IMR-90 (cell line): Measurements from ENCODE around the gene NPR3. TPM values are rescaled to one million over a fixed set of nuclear protein-coding genes. Genes with fewer than 3 reads are reported as not detected.

Source experiments
- ATAC-seq: fragments of 200-7000 bp; cut with Tn5 transposase; 2 replicates; pipeline ENCODE4 v1.9.1; 2020; ENCODE audit warnings: low read depth, mild to moderate bottlenecking, moderate library complexity
- BruUV-seq: library from RNA; stranded (reverse); fragments of 400-500 nt; replicated peaks from 2 replicates; lab custom pipeline; 2021; lab: Mats Ljungman, UMichigan
- CTCF ChIA-PET: fragments of 300-600 bp; formaldehyde crosslinking; extraction: SDS; loops from one replicate; lab custom pipeline; 2021; ENCODE audit warnings: antibody characterized with exemption; lab: Yijun Ruan, JAX
- POLR2A ChIA-PET: fragments of 300-600 bp; sonication (Branson Sonifier 250); formaldehyde crosslinking; loops from one replicate; lab custom pipeline; 2022; ENCODE audit warnings: antibody characterized with exemption; ENCODE audit not compliant: unreplicated experiment; lab: Charles Lee
- DNase-seq: peaks from one replicate; pipeline ENCODE4 v3.0.0; 2013
- H2AFZ ChIP-seq: replicated peaks from 2 replicates; pipeline ENCODE3; 2013; ENCODE audit warnings: low read length, mild to moderate bottlenecking; ENCODE audit not compliant: poor library complexity
- H2AK5ac ChIP-seq: 2 replicates; pipeline ENCODE4 v1.6.1; 2013; ENCODE audit warnings: low read depth, low read length, inconsistent platforms
- H2AK9ac ChIP-seq: replicated peaks from 2 replicates; pipeline ENCODE3; 2013; ENCODE audit warnings: mild to moderate bottlenecking, low read depth, low read length, moderate library complexity; ENCODE audit not compliant: poor library complexity
- H2BK120ac ChIP-seq: 2 replicates; pipeline ENCODE4 v1.6.1; 2013; ENCODE audit warnings: low read depth, low read length, inconsistent platforms
- H2BK15ac ChIP-seq: 3 replicates; pipeline ENCODE4 v1.6.1; 2013; ENCODE audit warnings: low read depth, low read length, inconsistent platforms
- H2BK20ac ChIP-seq: 2 replicates; pipeline ENCODE4 v1.6.1; 2013; ENCODE audit warnings: low read depth, mild to moderate bottlenecking, inconsistent platforms, low read length, moderate library complexity
- H2BK5ac ChIP-seq: 2 replicates; pipeline ENCODE4 v1.6.1; 2013; ENCODE audit warnings: mild to moderate bottlenecking, low read depth, low read length, inconsistent platforms; ENCODE audit not compliant: poor library complexity, severe bottlenecking
- H3K14ac ChIP-seq: replicated peaks from 2 replicates; pipeline ENCODE4 v1.6.1; 2013; ENCODE audit warnings: low read depth, low read length, inconsistent platforms
- H3K18ac ChIP-seq: 2 replicates; pipeline ENCODE4 v1.6.1; 2013; ENCODE audit warnings: low read depth, low read length, control low read depth
- H3K23ac ChIP-seq: 2 replicates; pipeline ENCODE4 v1.6.1; 2013; ENCODE audit warnings: low read depth, low read length, inconsistent platforms
- H3K27ac ChIP-seq: 2 replicates; pipeline ENCODE4 v1.5.1; 2013; ENCODE audit warnings: mild to moderate bottlenecking, control low read depth, low read length; ENCODE audit not compliant: insufficient read depth
- H3K27me3 ChIP-seq: 2 replicates; pipeline ENCODE4 v1.6.1; 2013; ENCODE audit warnings: low read length; ENCODE audit not compliant: control insufficient read depth, insufficient read depth
- H3K36me3 ChIP-seq: 2 replicates; pipeline ENCODE4 v1.6.1; 2013; ENCODE audit warnings: low read length, mixed read lengths; ENCODE audit not compliant: control insufficient read depth, insufficient read depth
- H3K4ac ChIP-seq: 2 replicates; pipeline ENCODE4 v1.6.1; 2013; ENCODE audit warnings: low read depth, low read length, inconsistent platforms
- H3K4me1 ChIP-seq: 2 replicates; pipeline ENCODE4 v1.6.1; 2013; ENCODE audit warnings: low read length, mixed read lengths; ENCODE audit not compliant: control insufficient read depth, insufficient read depth
- H3K4me2 ChIP-seq: 2 replicates; pipeline ENCODE4 v1.6.1; 2013; ENCODE audit warnings: low read depth, mild to moderate bottlenecking, control low read depth, low read length, moderate library complexity
- H3K4me3 ChIP-seq: 2 replicates; pipeline ENCODE4 v1.5.1; 2013; ENCODE audit warnings: low read depth, mild to moderate bottlenecking, control low read depth, low read length, moderate library complexity; ENCODE audit not compliant: insufficient read depth
- H3K56ac ChIP-seq: 2 replicates; pipeline ENCODE4 v1.6.1; 2013; ENCODE audit warnings: low read length, inconsistent platforms; ENCODE audit not compliant: insufficient read depth; ENCODE audit errors: extremely low read depth
- H3K79me1 ChIP-seq, 2 experiments: 2 replicates each; pipeline ENCODE4 v1.6.1; 2013; ENCODE audit warnings: low read length in 2 of 2, inconsistent platforms in 1 of 2, low read depth in 1 of 2
- H3K9ac ChIP-seq: 2 replicates; pipeline ENCODE4 v1.6.1; 2013; ENCODE audit warnings: low read depth, low read length, control low read depth
- H3K9me1 ChIP-seq: 2 replicates; pipeline ENCODE4 v1.6.1; 2013; ENCODE audit warnings: low read length, inconsistent platforms; ENCODE audit not compliant: insufficient read depth
- H3K9me3 ChIP-seq: 2 replicates; pipeline ENCODE4 v1.6.1; 2013; ENCODE audit warnings: low read length; ENCODE audit not compliant: control insufficient read depth, insufficient read depth
- H4K20me1 ChIP-seq: 2 replicates; pipeline ENCODE4 v1.6.1; 2013; ENCODE audit warnings: low read length, inconsistent platforms; ENCODE audit not compliant: insufficient read depth
- H4K5ac ChIP-seq: 2 replicates; pipeline ENCODE4 v1.6.1; 2013; ENCODE audit warnings: mild to moderate bottlenecking, low read depth, low read length, control low read depth
- H4K8ac ChIP-seq, 2 experiments: 2 replicates each; pipeline ENCODE4 v1.6.1; 2013; ENCODE audit warnings: low read depth in 2 of 2, low read length in 2 of 2, control low read depth in 1 of 2, inconsistent platforms in 1 of 2
- H4K91ac ChIP-seq: 2 replicates; pipeline ENCODE4 v1.6.1; 2013; ENCODE audit warnings: low read depth, low read length, inconsistent platforms; ENCODE audit not compliant: insufficient read depth
- BHLHE40 ChIP-seq: fragments of 150-350 bp; IDR thresholded peaks from 2 replicates; pipeline ENCODE4 v1.6.1; 2016; ENCODE audit warnings: mild to moderate bottlenecking, low read depth, low read length
- CEBPB ChIP-seq: IDR thresholded peaks from 2 replicates; pipeline ENCODE4 v1.6.1; 2012; ENCODE audit warnings: low read depth, low read length, improper control_type of control experiment
- CHD1 ChIP-seq: IDR thresholded peaks from 2 replicates; pipeline ENCODE4 v1.6.1; 2012; ENCODE audit warnings: low read depth, low read length, improper control_type of control experiment
- ELK1 ChIP-seq: fragments of 150-350 bp; IDR thresholded peaks from 2 replicates; pipeline ENCODE4 v1.6.1; 2016; ENCODE audit warnings: low read depth, mild to moderate bottlenecking, low read length, moderate library complexity, borderline replicate concordance
- FOS ChIP-seq: fragments of 150-350 bp; IDR thresholded peaks from 2 replicates; pipeline ENCODE4 v1.6.1; 2016; ENCODE audit warnings: low read depth, low read length
- MAFK ChIP-seq: IDR thresholded peaks from 2 replicates; pipeline ENCODE4 v1.6.1; 2012; ENCODE audit warnings: low read depth, low read length, improper control_type of control experiment
- MAZ ChIP-seq: IDR thresholded peaks from 2 replicates; pipeline ENCODE4 v1.6.1; 2012; ENCODE audit warnings: low read depth, mild to moderate bottlenecking, low read length, improper control_type of control experiment, moderate library complexity, borderline replicate concordance
- MXI1 ChIP-seq: IDR thresholded peaks from 2 replicates; pipeline ENCODE4 v1.6.1; 2012; ENCODE audit warnings: low read depth, mild to moderate bottlenecking, low read length, moderate library complexity, borderline replicate concordance
- NFE2L2 ChIP-seq: fragments of 150-350 bp; IDR thresholded peaks from 2 replicates; pipeline ENCODE4 v1.6.1; 2016; ENCODE audit warnings: low read depth, mild to moderate bottlenecking, low read length
- POLR2A ChIP-seq: IDR thresholded peaks from 2 replicates; pipeline ENCODE4 v1.6.1; 2012; ENCODE audit warnings: mild to moderate bottlenecking, low read depth, low read length
- RAD21 ChIP-seq: IDR thresholded peaks from 2 replicates; pipeline ENCODE4 v1.6.1; 2012; ENCODE audit warnings: low read length, improper control_type of control experiment
- RCOR1 ChIP-seq: IDR thresholded peaks from 2 replicates; pipeline ENCODE4 v1.6.1; 2012; ENCODE audit warnings: mild to moderate bottlenecking, low read length, improper control_type of control experiment; ENCODE audit not compliant: insufficient replicate concordance
- RFX5 ChIP-seq: IDR thresholded peaks from 2 replicates; pipeline ENCODE4 v1.8.0; 2012; ENCODE audit warnings: low read depth, mild to moderate bottlenecking, low read length, moderate library complexity
- SMC3 ChIP-seq: fragments of 150-350 bp; IDR thresholded peaks from 2 replicates; pipeline ENCODE4 v1.6.1; 2016; ENCODE audit warnings: low read depth, mild to moderate bottlenecking, antibody characterized with exemption, low read length, moderate library complexity
- WGBS, 2 experiments: methylation state at CpG; one replicate each; pipeline versions ENCODE4 v1.1.5 to v1.1.7; 2013; ENCODE audit warnings: missing lambda C conversion rate in 2 of 2; ENCODE audit not compliant: insufficient read length in 1 of 2; ENCODE audit errors: extremely low coverage in 2 of 2; 5-methylcytosine and 5-hydroxymethylcytosine counted together
- dilution Hi-C: fragments of 300-500 bp; cut with HindIII; formaldehyde crosslinking; loops from one replicate; pipeline ENCODE4 v1.14.3; 2018; ENCODE audit warnings: low sequenced_read_pairs; ENCODE audit not compliant: unreplicated experiment
- in situ Hi-C: fragments of 300-500 bp; cut with MboI; formaldehyde crosslinking; loops from 3 replicates; pipeline ENCODE4 v1.14.3; 2019; ENCODE audit warnings: low sequenced_read_pairs, inconsistent platforms, mixed read lengths
- intact Hi-C: fragments of 100-400 bp; cut with micrococcal nuclease; formaldehyde crosslinking; loops from 2 replicates; pipeline ENCODE4 v1.10.0; 2022
- polyA plus RNA-seq, 3 experiments: library from polyadenylated mRNA; depleted of rRNA; stranded (reverse); fragments of >200 nt; gene quantifications; 2 replicates each; pipeline ENCODE4 v1.2.3, GENCODE V29; 2012; ENCODE audit warnings: low replicate concordance in 1 of 3
- total RNA-seq: library from RNA; depleted of rRNA; stranded (reverse); fragments of >200 nt; gene quantifications from 2 replicates; pipeline ENCODE4 v1.2.3, GENCODE V29; 2012
- TF ChIP-seq, protein P1 (sequence below): fragments of 150-350 bp; IDR thresholded peaks from 2 replicates; pipeline ENCODE4 v1.6.1; 2017; ENCODE audit warnings: mild to moderate bottlenecking, antibody characterized with exemption, low read length, low read depth
- TF ChIP-seq, protein P2 (sequence below): conservative IDR thresholded peaks from 2 replicates; pipeline ENCODE4 v1.5.1; 2012; ENCODE audit warnings: mild to moderate bottlenecking, low read depth, low read length, improper control_type of control experiment

The NPR3 gene
- total and polyA plus RNA-seq, 2 of the 4 experiments (the other 2 are of a cell fraction), result 24.6 to 88.2 TPM

DNA sequence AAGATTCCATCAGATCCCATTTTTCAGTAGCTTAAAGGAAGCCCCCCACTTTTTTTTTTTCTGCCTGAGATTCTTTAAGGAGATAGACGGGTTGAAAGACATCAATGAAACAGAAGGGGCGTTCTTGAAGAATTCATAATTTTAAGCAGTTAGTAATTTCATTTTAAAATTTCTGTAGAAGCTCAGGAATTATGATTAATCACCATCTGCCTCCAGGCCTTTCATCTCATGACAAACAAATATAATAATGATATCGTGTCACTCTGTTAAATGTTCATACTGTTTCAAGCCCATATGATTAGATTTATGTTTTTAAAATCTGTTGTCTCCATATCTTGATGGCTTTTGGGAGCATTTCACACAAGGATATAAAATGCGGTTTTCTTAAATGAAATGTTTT lies 75.2 kb downstream of the NPR3 start:
- Histone ChIP-seq H3K23ac (no peak overlapping the region), H4K20me1 (no peaks in the 10 kb centered on the region), H2BK120ac (no peak overlapping the region), H3K9me3 (no peaks in the 10 kb centered on the region), H3K4me1 (peaks cover 12% of the 10 kb centered on the region), H4K91ac (no peak overlapping the region), H3K14ac (no peak overlapping the region), H2BK20ac (no peak overlapping the region), H3K27me3 (no peaks in the 10 kb centered on the region), H3K79me1 (no peaks in the 10 kb centered on the region), H3K56ac (no peak overlapping the region), H2AK9ac (no peak overlapping the region), H3K27ac (no peak overlapping the region), H2BK5ac (no peak overlapping the region), H2AK5ac (no peak overlapping the region), H4K8ac (no peak overlapping the region), H3K9ac (no peak overlapping the region), H3K36me3 (peaks cover 28% of the 10 kb centered on the region), H3K4me3 (no peak overlapping the region), H2AFZ (no peak overlapping the region), H3K4ac (no peak overlapping the region), H3K18ac (no peak overlapping the region), H2BK15ac (no peak overlapping the region), H3K4me2 (no peak overlapping the region), H4K5ac (no peak overlapping the region), H3K9me1 (peaks cover 10% of the 10 kb centered on the region)
- POLR2A ChIA-PET, result no interaction called here
- intact Hi-C loops (loop anchor here (10.0 kb wide), 1 partner anchor 128 kb away; no protein-coding TSS in a partner anchor), in situ Hi-C loops (no loop called here), dilution Hi-C loops (no loop called here)
- no CpG with 5 or more reads among the region's 4 CpGs for WGBS, 2 experiments
- no peak for DNase-seq
- TF ChIP-seq, protein P1, sequence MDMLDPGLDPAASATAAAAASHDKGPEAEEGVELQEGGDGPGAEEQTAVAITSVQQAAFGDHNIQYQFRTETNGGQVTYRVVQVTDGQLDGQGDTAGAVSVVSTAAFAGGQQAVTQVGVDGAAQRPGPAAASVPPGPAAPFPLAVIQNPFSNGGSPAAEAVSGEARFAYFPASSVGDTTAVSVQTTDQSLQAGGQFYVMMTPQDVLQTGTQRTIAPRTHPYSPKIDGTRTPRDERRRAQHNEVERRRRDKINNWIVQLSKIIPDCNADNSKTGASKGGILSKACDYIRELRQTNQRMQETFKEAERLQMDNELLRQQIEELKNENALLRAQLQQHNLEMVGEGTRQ, result no peak
- TF ChIP-seq MXI1, result no peak
- no peak for TF ChIP-seq MAZ
- no peak for TF ChIP-seq SMC3
- TF ChIP-seq MAFK, result no peak
- no peak for TF ChIP-seq CEBPB
- no peak for TF ChIP-seq NFE2L2
- no peak for TF ChIP-seq RFX5
- no peak for TF ChIP-seq BHLHE40
- no peak for TF ChIP-seq FOS
- no peak for TF ChIP-seq CHD1
- no peak for TF ChIP-seq ELK1
- TF ChIP-seq RCOR1, result no peak
- no peak for TF ChIP-seq POLR2A
- no peak for TF ChIP-seq RAD21
- TF ChIP-seq, protein P2, sequence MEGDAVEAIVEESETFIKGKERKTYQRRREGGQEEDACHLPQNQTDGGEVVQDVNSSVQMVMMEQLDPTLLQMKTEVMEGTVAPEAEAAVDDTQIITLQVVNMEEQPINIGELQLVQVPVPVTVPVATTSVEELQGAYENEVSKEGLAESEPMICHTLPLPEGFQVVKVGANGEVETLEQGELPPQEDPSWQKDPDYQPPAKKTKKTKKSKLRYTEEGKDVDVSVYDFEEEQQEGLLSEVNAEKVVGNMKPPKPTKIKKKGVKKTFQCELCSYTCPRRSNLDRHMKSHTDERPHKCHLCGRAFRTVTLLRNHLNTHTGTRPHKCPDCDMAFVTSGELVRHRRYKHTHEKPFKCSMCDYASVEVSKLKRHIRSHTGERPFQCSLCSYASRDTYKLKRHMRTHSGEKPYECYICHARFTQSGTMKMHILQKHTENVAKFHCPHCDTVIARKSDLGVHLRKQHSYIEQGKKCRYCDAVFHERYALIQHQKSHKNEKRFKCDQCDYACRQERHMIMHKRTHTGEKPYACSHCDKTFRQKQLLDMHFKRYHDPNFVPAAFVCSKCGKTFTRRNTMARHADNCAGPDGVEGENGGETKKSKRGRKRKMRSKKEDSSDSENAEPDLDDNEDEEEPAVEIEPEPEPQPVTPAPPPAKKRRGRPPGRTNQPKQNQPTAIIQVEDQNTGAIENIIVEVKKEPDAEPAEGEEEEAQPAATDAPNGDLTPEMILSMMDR, result no peak
- no peak for ATAC-seq
- CTCF ChIA-PET, result interaction anchor here (1.0 kb wide), 1 partner anchor 11 kb away, joined by 3 read pairs; no protein-coding TSS in a partner anchor
- BruUV-seq, result no TSS peak
